NOMO-1 treated with dmso at 0.1 percent for 144 hours (cell line): ENCODE results near the gene NEU1.
"Not testable (repeated sequence)": the region's sequence is repeated elsewhere in the genome, so short reads cannot be mapped to it uniquely, and the experiment has no call there.

Experiments used
- DNase-seq: peaks from one replicate; lab custom pipeline; 2025; ENCODE audit not compliant: unreplicated experiment; lab: John Stamatoyannopoulos, UW

The NEU1 gene

GRCh38 chr6:31822036-31822821, 40.4 kb downstream of the NEU1 start:
- peak; percentile 84 for DNase-seq

- no peak for DNase-seq
These were observed 41.2 kb downstream of the NEU1 start for GRCh38 chr6:31821301-31822035.

GRCh38 chr6:31820399-31820798, 42.2 kb downstream of the NEU1 start:
- not testable (repeated sequence) for DNase-seq

GRCh38 chr6:31819871-31820299, 42.7 kb downstream of the NEU1 start:
- DNase-seq: no peak

GRCh38 chr6:31817929-31818511, 44.6 kb downstream of the NEU1 start:
- not testable (repeated sequence) for DNase-seq

- DNase-seq: peak; percentile 37
These were observed 45.3 kb downstream of the NEU1 start for GRCh38 chr6:31817133-31817928.

- DNase-seq: peak; percentile 54
These were observed 47.4 kb downstream of the NEU1 start, which contains the start of the genes HSPA1A and HSPA1L for GRCh38 chr6:31815025-31815838. HSPA1A (plus strand) TSS chr6:31815543; CDS start chr6:31815757, 214 bp downstream. HSPA1L (minus strand) TSS chr6:31815283; CDS start chr6:31811972, 3,311 bp downstream.

- peak; percentile 54 for DNase-seq
These were observed 48.0 kb downstream of the NEU1 start for GRCh38 chr6:31814677-31815024.

- DNase-seq: no peak
These were observed 49.2 kb downstream of the NEU1 start for GRCh38 chr6:31813465-31813849.

- DNase-seq: no peak
These were observed 51.0 kb downstream of the NEU1 start for GRCh38 chr6:31811645-31812044.

GRCh38 chr6:31808599-31808998, 54.0 kb downstream of the NEU1 start:
- DNase-seq: not testable (repeated sequence)
